ENCODE measurements around the gene IGF1R.

DNA sequence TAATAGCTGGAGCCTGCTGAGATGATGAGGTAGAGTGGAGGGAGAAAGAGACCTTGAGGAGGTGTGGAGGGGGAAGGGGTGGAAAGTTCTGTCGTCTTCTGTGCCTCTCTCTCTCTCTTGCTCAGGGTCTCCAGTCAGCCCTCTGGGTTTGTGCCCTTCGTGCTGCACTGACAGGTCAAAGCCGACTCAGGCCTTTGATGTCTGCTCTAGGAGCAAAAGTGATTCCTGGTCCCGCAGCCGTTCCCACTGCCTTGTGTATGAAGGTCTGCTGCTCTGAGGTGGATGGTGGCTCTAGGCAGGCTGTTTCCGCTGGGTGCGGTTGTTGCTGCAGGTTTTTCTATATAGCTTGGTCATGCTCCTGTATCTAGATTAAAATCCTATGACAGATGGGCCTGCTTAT lies 89.4 kb downstream of the IGF1R start:
- TF ChIP-seq, protein P1, sequence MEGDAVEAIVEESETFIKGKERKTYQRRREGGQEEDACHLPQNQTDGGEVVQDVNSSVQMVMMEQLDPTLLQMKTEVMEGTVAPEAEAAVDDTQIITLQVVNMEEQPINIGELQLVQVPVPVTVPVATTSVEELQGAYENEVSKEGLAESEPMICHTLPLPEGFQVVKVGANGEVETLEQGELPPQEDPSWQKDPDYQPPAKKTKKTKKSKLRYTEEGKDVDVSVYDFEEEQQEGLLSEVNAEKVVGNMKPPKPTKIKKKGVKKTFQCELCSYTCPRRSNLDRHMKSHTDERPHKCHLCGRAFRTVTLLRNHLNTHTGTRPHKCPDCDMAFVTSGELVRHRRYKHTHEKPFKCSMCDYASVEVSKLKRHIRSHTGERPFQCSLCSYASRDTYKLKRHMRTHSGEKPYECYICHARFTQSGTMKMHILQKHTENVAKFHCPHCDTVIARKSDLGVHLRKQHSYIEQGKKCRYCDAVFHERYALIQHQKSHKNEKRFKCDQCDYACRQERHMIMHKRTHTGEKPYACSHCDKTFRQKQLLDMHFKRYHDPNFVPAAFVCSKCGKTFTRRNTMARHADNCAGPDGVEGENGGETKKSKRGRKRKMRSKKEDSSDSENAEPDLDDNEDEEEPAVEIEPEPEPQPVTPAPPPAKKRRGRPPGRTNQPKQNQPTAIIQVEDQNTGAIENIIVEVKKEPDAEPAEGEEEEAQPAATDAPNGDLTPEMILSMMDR (IDR thresholded peaks at IDR 0.05; ENCODE audit: low read depth, low read length) = no peak
- TF ChIP-seq EZH2phosphoT487 (IDR thresholded peaks at IDR 0.05; ENCODE audit: low read depth) = no peak
